Vagina (tissue), 2 donors: Measurements from ENCODE around the gene ABCD4.

Experiments used
- POLR2AphosphoS5 ChIP-seq, 2 donors: sonication (generic); formaldehyde crosslinking; IDR thresholded peaks; one replicate each; pipeline ENCODE4 v1.9.0; 2017; ENCODE audit warnings: antibody characterized with exemption in 2 of 2, mild to moderate bottlenecking in 2 of 2, low read depth in 1 of 2; ENCODE audit not compliant: insufficient read depth in 1 of 2
- TF ChIP-seq, protein P1 (sequence below), 3 experiments: fragments of 450-650 bp in 2 of 3; fragments of 200-600 bp in 1 of 3; sonication (generic) in 1 of 3; IDR thresholded peaks; one replicate each; pipeline ENCODE4 v1.5.1; 2017 to 2019; ENCODE audit warnings: antibody characterized with exemption in 3 of 3, mild to moderate bottlenecking in 2 of 3, moderate library complexity in 2 of 3

DNA sequence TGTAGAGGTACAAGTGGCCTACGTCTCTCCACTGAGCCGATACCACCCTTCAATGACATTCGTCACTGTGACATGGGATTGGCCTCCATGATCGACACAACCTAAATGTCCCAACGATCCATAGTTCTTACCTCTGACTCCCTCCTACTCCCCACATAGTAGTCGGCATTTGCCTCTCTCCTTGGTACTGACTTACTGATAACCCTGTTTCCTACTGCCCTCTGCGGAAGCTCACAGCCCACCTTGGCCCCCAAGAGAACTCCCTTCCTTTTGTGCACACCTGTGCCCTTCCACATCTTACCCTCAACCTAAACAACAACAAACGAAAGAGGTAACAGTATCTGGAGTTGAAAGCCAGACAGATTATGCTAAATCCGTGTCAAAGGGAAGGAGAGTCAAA is 39.6 kb downstream of the ABCD4 start:
- TF ChIP-seq, protein P1, sequence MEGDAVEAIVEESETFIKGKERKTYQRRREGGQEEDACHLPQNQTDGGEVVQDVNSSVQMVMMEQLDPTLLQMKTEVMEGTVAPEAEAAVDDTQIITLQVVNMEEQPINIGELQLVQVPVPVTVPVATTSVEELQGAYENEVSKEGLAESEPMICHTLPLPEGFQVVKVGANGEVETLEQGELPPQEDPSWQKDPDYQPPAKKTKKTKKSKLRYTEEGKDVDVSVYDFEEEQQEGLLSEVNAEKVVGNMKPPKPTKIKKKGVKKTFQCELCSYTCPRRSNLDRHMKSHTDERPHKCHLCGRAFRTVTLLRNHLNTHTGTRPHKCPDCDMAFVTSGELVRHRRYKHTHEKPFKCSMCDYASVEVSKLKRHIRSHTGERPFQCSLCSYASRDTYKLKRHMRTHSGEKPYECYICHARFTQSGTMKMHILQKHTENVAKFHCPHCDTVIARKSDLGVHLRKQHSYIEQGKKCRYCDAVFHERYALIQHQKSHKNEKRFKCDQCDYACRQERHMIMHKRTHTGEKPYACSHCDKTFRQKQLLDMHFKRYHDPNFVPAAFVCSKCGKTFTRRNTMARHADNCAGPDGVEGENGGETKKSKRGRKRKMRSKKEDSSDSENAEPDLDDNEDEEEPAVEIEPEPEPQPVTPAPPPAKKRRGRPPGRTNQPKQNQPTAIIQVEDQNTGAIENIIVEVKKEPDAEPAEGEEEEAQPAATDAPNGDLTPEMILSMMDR (IDR thresholded peaks at IDR 0.05): no peak
- TF ChIP-seq POLR2AphosphoS5 (IDR thresholded peaks at IDR 0.05; ENCODE audit: insufficient read depth in 1 of 2, low read depth in 1 of 2): no peak
